ENCODE data around the gene UBXN11. TPM values are rescaled to one million over a fixed set of nuclear protein-coding genes. Genes with fewer than 3 reads are reported as not detected.

The UBXN11 gene
- total RNA-seq, 1 donor from 2014 or later: 12.8 TPM

GRCh38 chr1:26259578-26259977, 46.9 kb downstream of the UBXN11 start:
- no peak for DNase-seq (ENCODE audit: low read depth)
- Histone ChIP-seq H3K36me3 (ENCODE audit: insufficient read depth, low read length) (peaks cover 29% of the 10 kb centered on the region), H3K4me3 (ENCODE audit: insufficient read depth, low read depth, low read length) (no peak overlapping the region), H3K9me3 (ENCODE audit: insufficient read depth, low read depth, low read length) (no peaks in the 10 kb centered on the region), H3K4me1 (ENCODE audit: insufficient read depth, low read length) (no peaks in the 10 kb centered on the region), H3K9ac (ENCODE audit: low read length) (no peak overlapping the region), H3K79me2 (ENCODE audit: insufficient read depth, low read length) (no peaks in the 10 kb centered on the region), H3K4me2 (ENCODE audit: low read length) (no peak overlapping the region), H3K27ac (ENCODE audit: low read depth, low read length) (no peak overlapping the region), H4K20me1 (ENCODE audit: insufficient read depth, low read length) (no peaks in the 10 kb centered on the region), H2AFZ (ENCODE audit: low read depth, low read length) (no peak overlapping the region), H3K27me3 (ENCODE audit: insufficient read depth, low read length) (no peaks in the 10 kb centered on the region)
- no peak for FAIRE-seq
- Mint-ChIP-seq H3K4me3 (ENCODE audit: unreplicated experiment) (no peak overlapping the region), H3K36me3 (ENCODE audit: low read depth, unreplicated experiment) (peaks cover 30% of the 10 kb centered on the region), H3K27ac (ENCODE audit: unreplicated experiment) (no peak overlapping the region), H3K9me3 (ENCODE audit: unreplicated experiment) (no peaks in the 10 kb centered on the region), H3K4me1 (ENCODE audit: low read depth, unreplicated experiment) (peaks cover 7% of the 10 kb centered on the region), H3K27me3 (ENCODE audit: low read depth, unreplicated experiment) (no peaks in the 10 kb centered on the region)
- TF ChIP-seq EZH2 (IDR thresholded peaks at IDR 0.05; ENCODE audit: insufficient read depth, low read length): no peak
- TF ChIP-seq, protein P1, sequence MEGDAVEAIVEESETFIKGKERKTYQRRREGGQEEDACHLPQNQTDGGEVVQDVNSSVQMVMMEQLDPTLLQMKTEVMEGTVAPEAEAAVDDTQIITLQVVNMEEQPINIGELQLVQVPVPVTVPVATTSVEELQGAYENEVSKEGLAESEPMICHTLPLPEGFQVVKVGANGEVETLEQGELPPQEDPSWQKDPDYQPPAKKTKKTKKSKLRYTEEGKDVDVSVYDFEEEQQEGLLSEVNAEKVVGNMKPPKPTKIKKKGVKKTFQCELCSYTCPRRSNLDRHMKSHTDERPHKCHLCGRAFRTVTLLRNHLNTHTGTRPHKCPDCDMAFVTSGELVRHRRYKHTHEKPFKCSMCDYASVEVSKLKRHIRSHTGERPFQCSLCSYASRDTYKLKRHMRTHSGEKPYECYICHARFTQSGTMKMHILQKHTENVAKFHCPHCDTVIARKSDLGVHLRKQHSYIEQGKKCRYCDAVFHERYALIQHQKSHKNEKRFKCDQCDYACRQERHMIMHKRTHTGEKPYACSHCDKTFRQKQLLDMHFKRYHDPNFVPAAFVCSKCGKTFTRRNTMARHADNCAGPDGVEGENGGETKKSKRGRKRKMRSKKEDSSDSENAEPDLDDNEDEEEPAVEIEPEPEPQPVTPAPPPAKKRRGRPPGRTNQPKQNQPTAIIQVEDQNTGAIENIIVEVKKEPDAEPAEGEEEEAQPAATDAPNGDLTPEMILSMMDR (IDR thresholded peaks at IDR 0.05; ENCODE audit: insufficient read depth, low read depth, low read length): no peak

GRCh38 chr1:26259005-26259404, 47.4 kb downstream of the UBXN11 start:
- TF ChIP-seq EZH2 (IDR thresholded peaks at IDR 0.05; ENCODE audit: insufficient read depth, low read length): no peak
- TF ChIP-seq, protein P1 (IDR thresholded peaks at IDR 0.05; ENCODE audit: insufficient read depth, low read depth, low read length): no peak
- Histone ChIP-seq H3K9ac (ENCODE audit: low read length) (no peak overlapping the region), H3K27ac (ENCODE audit: low read depth, low read length) (no peak overlapping the region), H3K9me3 (ENCODE audit: insufficient read depth, low read depth, low read length) (no peaks in the 10 kb centered on the region), H2AFZ (ENCODE audit: low read depth, low read length) (no peak overlapping the region), H3K4me1 (ENCODE audit: insufficient read depth, low read length) (no peaks in the 10 kb centered on the region), H3K79me2 (ENCODE audit: insufficient read depth, low read length) (no peaks in the 10 kb centered on the region), H3K4me2 (ENCODE audit: low read length) (no peak overlapping the region), H3K27me3 (ENCODE audit: insufficient read depth, low read length) (no peaks in the 10 kb centered on the region), H3K4me3 (ENCODE audit: insufficient read depth, low read depth, low read length) (no peak overlapping the region), H3K36me3 (ENCODE audit: insufficient read depth, low read length) (peaks cover 29% of the 10 kb centered on the region), H4K20me1 (ENCODE audit: insufficient read depth, low read length) (no peaks in the 10 kb centered on the region)
- FAIRE-seq (no peak), DNase-seq (ENCODE audit: low read depth) (no peak)
- Mint-ChIP-seq H3K4me1 (ENCODE audit: low read depth, unreplicated experiment) (peaks cover 13% of the 10 kb centered on the region), H3K36me3 (ENCODE audit: low read depth, unreplicated experiment) (peaks cover 29% of the 10 kb centered on the region), H3K27ac (ENCODE audit: unreplicated experiment) (no peak overlapping the region), H3K4me3 (ENCODE audit: unreplicated experiment) (no peak overlapping the region), H3K27me3 (ENCODE audit: low read depth, unreplicated experiment) (no peaks in the 10 kb centered on the region), H3K9me3 (ENCODE audit: unreplicated experiment) (no peaks in the 10 kb centered on the region)

- H3K79me2 ChIP-seq (ENCODE audit: insufficient read depth, low read length): no peaks in the 10 kb centered on the region
- H3K9me3 ChIP-seq (ENCODE audit: insufficient read depth, low read depth, low read length): no peaks in the 10 kb centered on the region
- TF ChIP-seq EZH2 (IDR thresholded peaks at IDR 0.05; ENCODE audit: insufficient read depth, low read length): no peak
- TF ChIP-seq, protein P1 (IDR thresholded peaks at IDR 0.05; ENCODE audit: insufficient read depth, low read depth, low read length): no peak
- FAIRE-seq: no peak
- Mint-ChIP-seq H3K9me3 (ENCODE audit: unreplicated experiment) (no peaks in the 10 kb centered on the region), H3K27ac (ENCODE audit: unreplicated experiment) (no peak overlapping the region), H3K4me3 (ENCODE audit: unreplicated experiment) (no peak overlapping the region), H3K4me1 (ENCODE audit: low read depth, unreplicated experiment) (peaks cover 17% of the 10 kb centered on the region), H3K36me3 (ENCODE audit: low read depth, unreplicated experiment) (peaks cover 20% of the 10 kb centered on the region), H3K27me3 (ENCODE audit: low read depth, unreplicated experiment) (no peaks in the 10 kb centered on the region)
- H3K4me2 ChIP-seq (ENCODE audit: low read length): no peak overlapping the region
- H3K9ac ChIP-seq (ENCODE audit: low read length): no peak overlapping the region
- no peak overlapping the region for H3K4me3 ChIP-seq (ENCODE audit: insufficient read depth, low read depth, low read length)
- no peak for DNase-seq (ENCODE audit: low read depth)
- peaks cover 22% of the 10 kb centered on the region for H3K36me3 ChIP-seq (ENCODE audit: insufficient read depth, low read length)
- H4K20me1 ChIP-seq (ENCODE audit: insufficient read depth, low read length): no peaks in the 10 kb centered on the region
- H3K4me1 ChIP-seq (ENCODE audit: insufficient read depth, low read length): no peaks in the 10 kb centered on the region
- no peaks in the 10 kb centered on the region for H3K27me3 ChIP-seq (ENCODE audit: insufficient read depth, low read length)
- no peak overlapping the region for H2AFZ ChIP-seq (ENCODE audit: low read depth, low read length)
- H3K27ac ChIP-seq (ENCODE audit: low read depth, low read length): no peak overlapping the region
Observed at GRCh38 chr1:26257222-26257621, 49.2 kb downstream of the UBXN11 start.

Measured in astrocyte (in vitro differentiated cells and primary cell).